Skeletal muscle cell (primary cell): ENCODE measurements around the gene MACROD2.
"Not testable (repeated sequence)": the region's sequence is repeated elsewhere in the genome, so short reads cannot be mapped to it uniquely, and the experiment has no call there.

ENCODE experiments used
- DNase-seq: peaks from one replicate; pipeline ENCODE4 v3.0.0-alpha.2; 2010; ENCODE audit warnings: low read depth
- H3K4me3 ChIP-seq: 2 replicates; pipeline ENCODE4 v1.5.1; 2011; ENCODE audit warnings: low read depth, mild to moderate bottlenecking, control low read depth, low read length, moderate library complexity

Gene MACROD2

DNA sequence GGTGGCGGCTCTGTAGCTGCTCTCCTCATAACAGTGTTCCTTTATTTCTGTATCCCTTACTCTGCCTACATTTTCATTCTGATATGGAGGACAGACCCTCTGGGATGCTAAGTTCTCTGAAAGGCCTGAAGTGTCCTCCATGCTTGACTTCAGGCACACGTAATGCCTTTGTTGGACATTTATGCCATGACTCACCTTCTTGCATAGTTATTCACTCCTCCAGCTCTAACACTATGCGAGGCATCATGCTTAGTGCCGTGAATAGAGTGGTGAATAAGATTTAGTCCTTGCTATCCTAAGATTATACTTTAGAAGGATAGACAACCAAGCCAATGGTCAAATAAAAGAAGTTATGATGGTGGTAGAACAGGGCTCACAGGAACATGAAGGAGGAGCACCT lies 1103.0 kb downstream of the MACROD2 start:
- no peak overlapping the region for H3K4me3 ChIP-seq
- DNase-seq, result no peak

DNA sequence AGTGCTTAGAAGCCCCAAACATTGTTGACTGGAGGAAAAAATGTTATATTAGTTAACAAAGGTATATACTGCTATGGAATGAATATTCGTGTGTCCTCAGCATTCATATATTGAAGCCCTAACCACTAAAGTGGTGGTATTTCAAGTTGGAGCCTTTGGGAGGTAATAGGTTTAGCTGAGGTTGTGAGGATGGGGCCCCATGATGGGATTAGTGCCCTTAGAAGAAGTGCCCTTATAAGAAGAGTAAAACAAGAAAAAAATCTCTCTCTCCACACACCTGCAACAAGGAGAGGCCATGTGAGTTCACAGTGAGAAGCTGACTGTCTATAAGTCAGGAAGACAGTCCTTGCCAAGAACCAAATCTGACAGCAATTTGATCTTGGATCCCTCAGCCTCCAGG lies 1103.8 kb downstream of the MACROD2 start:
- no peak overlapping the region for H3K4me3 ChIP-seq
- no peak for DNase-seq

DNA sequence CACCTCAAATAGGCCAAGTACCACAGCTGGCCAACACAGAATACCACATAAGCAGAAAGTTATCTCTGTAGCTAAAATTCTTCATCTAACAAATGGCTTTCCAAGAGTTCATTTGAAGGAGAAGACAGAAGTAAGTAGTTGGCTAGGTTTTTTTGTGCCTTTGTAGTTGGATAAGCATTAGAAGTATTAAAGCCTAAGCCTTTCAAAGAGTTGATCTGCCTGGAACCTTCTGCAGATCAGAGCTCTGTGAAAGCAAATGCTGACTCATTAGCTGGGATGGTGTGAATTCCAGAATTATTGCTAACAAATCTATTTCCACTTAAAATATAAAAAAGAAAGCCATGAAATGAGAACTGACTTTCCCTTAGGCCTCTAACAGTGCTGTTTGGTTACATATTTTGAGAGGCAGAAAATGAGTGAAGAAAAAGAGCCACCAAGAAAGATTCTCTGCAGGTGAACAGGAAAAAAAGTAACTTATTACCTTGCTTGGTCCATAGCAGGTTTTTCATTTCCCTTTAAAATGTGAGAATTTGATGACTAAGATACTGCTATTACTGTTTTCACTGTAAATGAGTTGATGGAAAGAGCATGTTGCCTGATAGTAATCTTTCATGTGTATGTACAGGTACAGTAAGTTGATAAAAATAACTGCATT lies 1105.3 kb downstream of the MACROD2 start:
- peak; percentile 12 for DNase-seq
- no peak overlapping the region for H3K4me3 ChIP-seq

DNA sequence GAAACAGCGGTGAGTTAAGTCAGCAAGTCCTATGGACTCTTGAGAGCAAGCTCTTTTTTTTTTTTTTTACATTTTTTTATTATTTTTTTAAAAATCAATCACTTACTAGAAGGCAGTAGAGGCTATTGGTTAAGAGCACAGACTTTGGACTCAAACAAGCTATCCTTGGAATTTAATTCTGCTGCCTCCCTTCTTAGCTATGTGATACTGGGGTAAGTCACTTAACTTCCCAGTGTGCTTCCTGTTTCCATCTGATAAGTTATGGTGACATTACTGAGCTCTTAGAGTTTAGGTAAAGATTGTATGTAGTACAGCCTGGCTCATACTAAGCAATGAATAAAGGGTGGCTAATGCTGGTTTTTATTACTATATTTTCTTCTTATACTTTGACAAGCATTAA lies 1112.6 kb downstream of the MACROD2 start:
- DNase-seq, result no peak

DNA sequence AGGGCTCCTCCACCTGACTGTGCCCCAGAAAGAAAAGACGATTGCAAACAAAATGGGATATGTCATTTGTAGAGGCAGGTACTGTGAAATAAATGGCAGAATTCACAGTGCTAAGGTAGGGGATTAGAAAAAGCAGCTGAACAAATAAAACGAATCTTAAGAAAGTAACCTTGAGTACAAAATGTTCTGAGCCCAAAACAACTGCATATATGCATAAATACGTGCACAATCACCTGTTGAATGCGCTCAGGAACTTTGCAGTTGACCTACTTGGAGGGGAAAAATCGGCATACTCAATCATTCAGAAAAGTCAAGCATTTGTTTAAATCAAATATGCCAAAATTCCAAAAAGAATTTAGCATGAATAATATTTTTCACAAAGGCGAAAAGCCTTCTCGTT lies 1114.2 kb downstream of the MACROD2 start:
- H3K4me3 ChIP-seq, result no peak overlapping the region
- no peak for DNase-seq

More for the DNA sequence above, 1112.6 kb downstream of the MACROD2 start:
- no peak overlapping the region for H3K4me3 ChIP-seq

DNA sequence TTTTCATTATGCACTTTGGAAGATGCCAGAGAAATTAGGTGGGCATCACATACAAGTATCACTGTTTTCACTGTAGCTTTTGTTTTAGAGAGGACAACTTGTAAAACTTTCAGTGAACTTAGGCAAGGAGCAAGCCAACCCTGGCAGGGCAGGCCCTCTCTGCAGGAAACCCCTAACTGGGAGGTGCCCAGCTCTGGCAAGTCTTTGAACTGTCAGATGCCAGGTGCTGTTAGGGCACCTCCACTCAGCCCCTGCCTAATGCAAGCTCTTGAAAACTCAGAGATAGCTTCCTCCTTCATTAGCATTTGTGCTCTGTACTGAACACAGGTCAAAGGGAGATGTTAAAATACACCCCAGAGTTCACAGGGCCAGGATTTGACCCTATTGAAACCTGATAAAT lies 1116.3 kb downstream of the MACROD2 start:
- no peak overlapping the region for H3K4me3 ChIP-seq
- no peak for DNase-seq

DNA sequence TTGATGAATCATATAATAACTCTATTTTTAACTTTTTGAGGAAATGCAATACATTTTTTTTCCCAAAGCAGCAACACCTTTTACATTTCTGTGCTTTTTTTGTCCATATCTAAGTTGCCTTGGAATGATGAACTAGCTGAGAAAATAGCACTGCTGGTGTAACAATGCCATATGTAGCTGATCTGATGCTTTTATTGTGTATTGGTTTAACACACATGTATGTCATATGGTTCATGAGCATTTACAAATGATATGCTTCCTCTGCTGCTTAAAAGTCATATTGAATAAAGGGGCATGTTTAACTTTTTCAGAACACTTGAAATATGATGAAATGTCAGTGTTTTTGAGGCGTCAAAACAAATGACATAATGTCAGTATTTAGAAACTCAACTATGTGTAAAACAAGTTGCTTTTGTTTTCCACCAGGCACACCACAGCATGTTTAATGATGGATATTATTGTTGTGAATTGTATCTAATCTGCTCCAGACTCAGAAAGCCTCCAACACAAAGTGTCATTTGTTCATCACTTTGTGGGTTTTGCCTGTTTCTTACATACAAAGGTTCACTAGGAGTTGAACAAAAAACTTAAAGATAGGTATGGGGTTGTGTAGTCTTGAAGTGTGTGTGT lies 1117.9 kb downstream of the MACROD2 start:
- DNase-seq, result no peak
- H3K4me3 ChIP-seq, result no peak overlapping the region

DNA sequence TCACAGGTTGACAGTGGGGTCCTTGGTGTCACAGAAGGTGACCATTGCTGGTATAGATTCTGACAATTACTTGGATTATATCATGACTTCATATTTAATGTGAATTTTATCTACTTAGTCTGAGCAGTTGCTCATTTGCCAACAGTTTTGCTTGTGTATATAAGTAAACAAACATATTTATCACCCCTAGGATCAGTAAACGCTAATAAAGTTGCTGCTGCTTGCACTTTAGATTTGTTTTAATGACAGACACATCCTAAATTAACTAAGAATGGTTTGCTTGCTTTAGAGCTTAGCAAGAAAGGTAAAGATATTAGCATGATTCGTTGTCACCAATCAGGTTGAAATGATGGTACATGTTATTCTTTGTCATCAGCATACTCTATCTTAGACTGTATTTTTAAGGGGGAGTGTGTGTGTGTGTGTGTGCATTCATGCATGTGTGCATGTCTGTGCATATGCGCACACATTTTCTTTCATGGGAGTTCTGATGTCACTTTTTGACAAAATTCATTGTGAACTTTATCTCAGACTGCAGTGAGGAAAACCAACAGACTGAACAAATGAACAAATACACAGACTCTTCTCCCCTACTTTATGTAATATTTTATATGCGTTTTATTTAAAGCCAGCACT lies 1124.7 kb downstream of the MACROD2 start:
- no peak for DNase-seq
- H3K4me3 ChIP-seq, result no peak overlapping the region

DNA sequence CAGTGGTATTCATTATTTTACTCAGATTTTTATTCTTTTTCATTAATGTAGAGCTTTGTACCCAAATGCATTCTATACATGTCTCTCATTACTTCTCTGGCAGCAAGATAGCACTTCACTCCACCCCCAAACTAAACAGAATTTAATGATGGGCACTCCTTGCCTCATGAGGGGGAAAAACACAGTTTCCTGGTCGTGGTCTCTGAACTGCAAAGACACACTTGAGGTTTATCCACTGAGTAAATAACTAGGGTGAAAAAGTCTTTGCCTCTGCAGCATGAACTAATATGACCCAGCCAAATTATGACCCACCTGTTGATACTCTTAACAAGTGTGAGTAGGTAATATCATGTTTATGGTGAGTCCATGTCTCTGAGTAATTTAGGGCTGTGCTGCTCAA lies 1127.3 kb downstream of the MACROD2 start:
- DNase-seq, result no peak
- no peak overlapping the region for H3K4me3 ChIP-seq

DNA sequence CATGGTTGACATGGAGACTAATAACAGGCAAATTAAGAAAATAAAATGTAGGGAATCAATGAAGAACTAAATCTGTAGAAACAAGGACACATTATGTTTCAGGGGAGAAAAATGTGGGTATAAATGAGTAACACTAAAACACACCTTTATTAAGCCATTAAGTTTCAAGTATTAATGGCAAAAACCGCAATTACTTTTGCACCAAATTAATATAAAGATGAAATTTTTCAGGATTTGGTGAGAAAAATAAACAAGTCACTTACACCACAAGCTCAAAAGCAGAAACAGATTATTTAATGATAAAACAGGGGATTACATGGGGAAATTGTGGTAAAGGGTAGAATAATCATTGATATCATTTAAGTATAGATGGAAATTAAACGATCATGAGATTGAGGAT lies 1135.9 kb downstream of the MACROD2 start:
- H3K4me3 ChIP-seq, result no peak overlapping the region
- no peak for DNase-seq

DNA sequence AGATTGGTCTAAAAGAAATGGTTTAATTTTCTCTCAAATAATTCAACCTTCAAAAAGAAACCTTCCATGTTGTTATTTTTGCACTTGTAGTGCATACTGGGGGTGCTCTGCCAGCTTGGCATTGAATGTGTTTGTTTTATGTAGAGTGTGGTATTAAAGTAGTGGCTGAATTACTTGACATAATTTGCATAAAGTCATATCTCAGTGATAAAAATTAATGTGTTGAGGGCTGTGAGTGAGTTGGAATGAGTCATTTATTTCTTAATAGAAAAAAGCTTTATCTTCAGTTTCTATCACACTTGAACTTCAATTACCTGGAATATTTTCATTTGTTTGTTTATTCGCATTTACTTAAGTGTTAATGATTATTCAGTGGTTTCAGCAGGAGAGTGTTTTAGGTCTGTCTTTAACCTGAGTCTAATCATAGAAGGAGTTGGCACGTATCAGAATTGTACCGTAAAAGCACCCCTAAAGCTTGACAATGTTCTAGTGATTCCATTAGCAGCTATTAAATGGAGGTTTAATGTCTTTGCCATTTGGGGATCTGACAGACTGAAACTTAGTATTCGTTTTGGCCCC lies 1143.3 kb downstream of the MACROD2 start:
- H3K4me3 ChIP-seq, result no peak overlapping the region
- DNase-seq, result no peak

DNA sequence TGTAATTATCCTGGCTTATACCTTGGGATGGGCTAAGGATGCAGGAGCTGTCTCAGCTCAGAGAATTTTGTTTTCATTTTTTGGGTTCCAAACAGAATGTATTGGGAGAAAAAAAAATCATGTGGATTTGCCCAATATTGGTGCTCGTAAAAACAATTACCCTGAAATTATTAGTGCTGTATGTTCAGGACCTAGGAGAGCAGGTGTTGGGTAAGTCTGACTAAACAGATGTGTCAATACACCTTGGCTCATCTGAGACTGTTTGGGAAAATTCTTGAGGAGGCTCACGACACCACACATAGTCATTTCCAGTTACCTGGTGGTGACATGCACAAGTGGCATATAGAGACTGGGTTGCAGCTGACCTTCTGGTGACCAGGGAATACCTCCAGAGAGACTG lies 1144.2 kb downstream of the MACROD2 start:
- H3K4me3 ChIP-seq, result no peak overlapping the region
- DNase-seq, result no peak

DNA sequence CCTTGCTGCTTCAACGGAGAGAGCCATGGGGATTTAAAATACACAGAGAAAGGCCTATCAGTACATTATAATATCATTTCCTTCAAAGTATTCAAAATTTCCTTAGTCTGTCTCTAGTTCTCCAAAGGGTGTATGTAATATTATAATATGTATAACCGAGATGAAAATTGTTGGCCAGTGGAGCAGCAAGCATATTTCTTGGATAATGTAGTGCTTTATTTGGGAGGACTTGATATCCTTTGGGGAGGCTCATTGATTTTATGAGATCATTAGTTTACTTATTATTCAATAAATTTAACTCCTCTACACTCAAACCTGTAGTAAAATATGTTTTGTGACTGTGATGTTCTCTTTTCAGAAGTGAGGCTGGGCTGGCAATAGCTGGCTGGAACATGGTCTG lies 1145.0 kb downstream of the MACROD2 start:
- DNase-seq, result no peak
- H3K4me3 ChIP-seq, result no peak overlapping the region

DNA sequence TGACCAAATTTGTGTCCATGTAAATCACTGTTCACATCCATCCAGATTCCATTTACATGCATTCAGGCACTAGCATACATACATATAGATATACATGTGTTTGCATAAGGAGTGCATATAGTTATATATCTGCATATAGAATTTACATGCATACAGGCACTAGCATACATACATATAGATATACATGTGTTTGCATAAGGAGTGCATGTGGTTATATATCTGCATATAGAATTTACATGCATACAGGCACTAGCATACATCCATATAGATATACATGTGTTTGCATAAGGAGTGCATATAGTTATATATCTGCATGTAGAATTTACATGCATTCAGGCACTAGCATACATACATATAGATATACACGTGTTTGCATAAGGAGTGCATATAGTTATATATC lies 1145.6 kb downstream of the MACROD2 start:
- H3K4me3 ChIP-seq, DNase-seq: not testable (repeated sequence)

DNA sequence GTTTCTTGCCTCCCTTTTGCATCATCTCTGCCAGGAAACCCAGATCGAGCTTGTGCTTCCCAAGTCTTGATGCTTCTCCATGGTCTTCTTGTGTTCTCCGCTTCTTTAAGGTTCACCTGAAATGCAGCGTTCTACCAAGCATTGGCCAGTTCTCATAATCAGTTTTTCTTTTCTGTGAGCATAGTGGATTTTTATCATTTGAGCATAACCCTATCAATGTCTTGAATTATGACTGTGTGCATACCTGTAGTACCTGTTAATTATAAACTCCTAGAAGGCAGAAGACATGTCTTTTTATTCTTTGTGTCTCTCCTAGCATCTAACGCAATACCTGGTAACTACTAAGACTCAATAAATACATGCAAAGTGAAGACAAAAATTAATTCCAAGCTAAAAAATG lies 1146.5 kb downstream of the MACROD2 start:
- no peak overlapping the region for H3K4me3 ChIP-seq
- DNase-seq, result no peak

DNA sequence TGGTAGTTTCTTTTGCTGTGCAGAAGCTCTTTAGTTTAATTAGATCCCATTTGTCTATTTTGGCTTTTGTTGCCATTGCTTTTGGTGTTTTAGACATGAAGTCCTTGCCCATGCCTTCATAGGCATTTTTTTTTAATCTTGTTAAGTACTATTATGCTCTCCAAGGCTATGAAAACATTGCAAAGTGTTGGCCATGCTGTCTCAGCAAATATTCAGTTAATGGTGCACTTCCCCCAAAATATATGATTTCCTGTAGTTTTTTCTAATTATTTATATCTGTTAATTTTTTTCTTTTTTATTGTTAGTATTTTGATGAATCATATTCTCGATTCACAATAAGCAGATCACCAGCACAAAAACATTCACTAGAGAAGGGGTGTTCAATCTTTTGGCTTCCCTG lies 1148.2 kb downstream of the MACROD2 start:
- no peak overlapping the region for H3K4me3 ChIP-seq

DNA sequence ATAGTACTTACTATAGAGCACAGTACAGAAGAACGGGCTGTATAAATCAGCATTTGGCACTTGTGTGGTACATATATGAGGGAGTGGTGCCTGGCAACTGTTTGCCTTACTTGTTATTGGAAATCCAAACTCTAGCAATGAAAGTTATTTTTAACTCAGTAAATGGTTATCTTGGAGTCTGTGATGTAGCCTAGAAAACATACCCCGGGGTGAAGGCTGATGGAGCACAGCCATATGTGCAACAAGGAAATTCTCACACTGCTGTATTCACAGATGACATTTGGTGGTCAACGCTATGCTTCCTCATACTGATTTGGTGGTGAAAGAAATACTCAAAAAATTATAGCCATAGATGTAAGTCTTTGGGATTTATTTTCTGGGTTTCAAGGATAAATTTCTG lies 1149.6 kb downstream of the MACROD2 start:
- no peak for DNase-seq

More for the DNA sequence above, 1148.2 kb downstream of the MACROD2 start:
- no peak for DNase-seq

DNA sequence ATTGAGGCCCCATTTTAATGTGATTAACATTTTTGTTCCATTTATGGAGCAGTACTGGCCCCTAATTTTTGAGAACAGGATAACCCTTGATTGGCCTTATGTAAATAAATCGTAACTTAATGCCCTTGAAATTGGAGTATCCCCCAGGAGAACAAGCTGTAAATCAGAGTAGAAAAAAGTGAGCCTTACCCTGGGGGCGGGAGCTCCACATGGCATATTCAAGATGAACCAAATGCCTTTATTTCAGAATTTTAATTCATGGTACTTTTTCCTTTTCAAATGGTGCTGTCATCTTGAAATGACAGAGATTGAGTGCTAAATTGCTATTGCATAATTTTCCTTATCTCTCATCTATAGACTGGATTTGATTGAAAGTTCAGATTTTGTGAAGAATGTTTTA lies 1151.6 kb downstream of the MACROD2 start:
- no peak for DNase-seq
- H3K4me3 ChIP-seq, result no peak overlapping the region

More for the DNA sequence above, 1149.6 kb downstream of the MACROD2 start:
- no peak overlapping the region for H3K4me3 ChIP-seq

DNA sequence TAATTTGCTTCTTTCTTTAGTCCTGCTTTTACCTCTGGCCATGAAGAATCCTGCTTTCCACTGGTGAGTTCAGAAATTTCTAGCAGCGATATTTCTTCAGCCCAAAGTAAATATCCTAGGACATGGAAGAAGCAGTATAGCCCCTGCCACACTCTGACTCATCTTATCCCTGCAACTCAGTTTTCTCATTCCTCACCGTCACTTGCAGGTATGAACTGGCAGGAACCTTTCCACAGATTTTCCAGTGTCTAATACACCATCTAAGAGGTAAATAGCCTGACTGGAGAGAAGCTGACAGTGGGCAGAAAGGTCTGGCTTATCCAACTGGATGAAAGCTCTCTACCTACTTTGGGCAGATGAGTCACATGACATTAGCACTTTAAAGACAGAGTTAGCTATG lies 1158.8 kb downstream of the MACROD2 start:
- H3K4me3 ChIP-seq, result no peak overlapping the region
- DNase-seq, result no peak

DNA sequence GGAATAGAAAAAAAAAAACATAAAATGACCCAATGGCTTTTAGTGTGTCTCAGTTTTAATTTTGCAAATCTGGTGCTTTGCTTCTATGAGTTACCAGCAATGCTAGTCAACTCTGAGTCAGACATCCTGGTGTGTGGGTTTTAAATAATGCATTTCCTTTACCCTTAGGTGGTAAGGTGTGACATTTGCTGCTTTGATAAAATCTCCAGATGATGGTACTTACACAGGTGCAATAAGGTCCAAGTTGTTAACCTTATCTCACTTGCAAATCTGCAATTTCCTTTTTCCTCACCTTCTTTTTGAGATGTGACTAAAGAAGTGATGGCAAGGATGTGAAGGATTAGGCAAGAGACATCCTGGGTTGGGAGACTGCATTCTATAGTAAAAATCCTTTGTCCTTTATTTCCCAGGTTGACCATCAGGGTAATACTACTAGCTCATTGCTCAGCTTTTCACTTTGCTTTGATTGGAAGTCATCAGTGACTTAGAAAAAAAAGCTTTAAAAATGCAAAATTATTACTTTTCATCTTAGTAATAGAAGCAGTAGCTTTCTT lies 1160.6 kb downstream of the MACROD2 start:
- no peak overlapping the region for H3K4me3 ChIP-seq
- DNase-seq, result no peak
